Stimulated activated CD8-positive, alpha-beta memory T cell treated with anti-CD3 and anti-CD28 coated beads, Interleukin-15, amount 100 ng/mL, for 1 hour (primary cell): ENCODE measurements around the gene NPIPA8.
"Not testable (repeated sequence)": the region's sequence is repeated elsewhere in the genome, so short reads cannot be mapped to it uniquely, and the experiment has no call there.

Experiments used
- DNase-seq: peaks from one replicate; pipeline ENCODE4 v3.0.0-alpha.2; 2020; ENCODE audit warnings: low read depth

The NPIPA8 gene

DNA sequence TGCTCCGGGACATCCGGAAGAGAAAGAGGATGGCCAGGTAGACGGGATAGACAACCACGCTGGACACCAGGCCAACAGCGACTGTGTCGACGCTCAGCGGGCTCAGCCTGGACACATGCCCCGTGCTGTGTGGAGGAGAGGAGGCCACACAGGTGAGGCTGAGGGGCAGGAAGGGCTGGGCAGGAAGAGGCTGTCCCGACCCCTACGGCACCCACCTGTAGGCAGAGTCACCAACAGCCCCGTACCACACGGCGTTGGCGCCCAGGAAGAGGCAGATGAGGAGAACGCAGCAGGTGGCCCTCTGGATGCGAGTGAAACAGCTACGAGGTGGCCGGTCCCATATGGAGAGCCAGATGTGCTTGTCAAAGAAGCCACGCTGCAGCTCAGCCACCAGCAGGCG, at the start of gene NPIPA8:
Gene NPIPA8, minus strand, starts transcription at position 101 of the 400 bp plus-strand sequence. CDS start 4,074 bp downstream, outside the sequence.
- DNase-seq: not testable (repeated sequence)

DNA sequence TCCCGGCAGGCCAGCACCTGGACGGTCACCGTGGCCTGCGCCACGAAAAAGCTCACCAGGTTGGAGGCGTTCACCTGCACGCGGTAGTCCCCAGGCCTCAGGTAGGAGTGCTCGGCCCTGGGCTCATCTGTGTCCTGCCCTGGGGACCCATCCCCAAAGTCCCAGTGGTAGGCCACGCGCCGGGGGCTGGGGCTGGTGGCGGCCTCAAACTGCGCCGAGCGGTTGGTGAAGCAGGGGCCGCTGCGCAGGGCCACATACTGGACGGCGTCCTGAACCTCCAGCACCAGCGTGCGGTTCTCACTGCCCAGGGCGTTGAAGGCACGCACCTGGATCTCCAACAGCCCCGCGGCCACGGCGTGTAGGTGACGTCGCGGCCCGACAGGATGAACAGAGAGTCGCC, 48.7 kb upstream of the NPIPA8 start:
- not testable (repeated sequence) for DNase-seq

DNA sequence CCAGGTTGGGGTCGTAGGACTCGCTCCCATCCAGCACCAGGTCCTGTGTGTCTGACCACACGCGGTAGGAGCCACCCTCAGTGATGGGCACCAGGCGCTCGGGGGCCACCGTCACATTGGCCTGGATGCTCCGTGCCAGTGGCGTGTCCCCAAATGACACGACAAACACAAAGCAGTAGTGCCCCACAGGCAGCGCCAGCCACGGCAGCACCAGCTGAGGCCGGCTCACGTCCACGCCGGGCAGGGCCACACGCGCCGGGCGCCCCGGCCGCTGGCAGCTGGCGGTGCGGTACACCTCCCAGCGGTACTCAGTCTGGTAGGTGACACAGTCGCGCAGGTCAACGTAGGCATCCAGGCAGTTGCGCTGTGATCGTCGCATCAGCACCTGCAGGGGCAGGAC, 48.3 kb upstream of the NPIPA8 start:
- not testable (repeated sequence) for DNase-seq

DNA sequence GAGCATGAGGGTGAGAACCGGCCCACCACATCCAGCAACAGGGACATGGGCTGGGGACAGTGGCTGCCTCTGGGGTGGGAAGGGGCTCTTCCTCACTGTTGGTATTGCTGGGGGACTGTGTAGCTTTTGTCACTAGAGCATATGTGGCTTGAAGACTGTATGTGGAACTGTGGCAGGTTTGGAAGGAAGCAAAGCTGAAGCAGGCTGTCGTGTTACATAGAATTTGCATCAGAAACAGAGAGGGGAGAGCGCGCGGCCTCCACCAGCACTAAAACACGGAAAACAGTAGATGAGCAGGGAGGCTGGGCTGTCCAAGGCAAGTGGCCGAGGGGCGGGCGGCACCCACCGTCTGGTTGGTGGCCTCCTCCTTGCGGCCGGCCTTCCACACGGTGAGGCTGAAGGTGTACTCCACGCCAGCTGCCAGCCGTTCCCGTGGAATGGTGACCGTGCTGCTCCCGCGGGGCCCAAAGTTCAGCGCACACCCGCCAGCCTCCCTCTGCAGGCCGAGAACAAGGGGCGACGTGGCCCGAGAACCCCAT, 47.6 kb upstream of the NPIPA8 start:
- DNase-seq: not testable (repeated sequence)

DNA sequence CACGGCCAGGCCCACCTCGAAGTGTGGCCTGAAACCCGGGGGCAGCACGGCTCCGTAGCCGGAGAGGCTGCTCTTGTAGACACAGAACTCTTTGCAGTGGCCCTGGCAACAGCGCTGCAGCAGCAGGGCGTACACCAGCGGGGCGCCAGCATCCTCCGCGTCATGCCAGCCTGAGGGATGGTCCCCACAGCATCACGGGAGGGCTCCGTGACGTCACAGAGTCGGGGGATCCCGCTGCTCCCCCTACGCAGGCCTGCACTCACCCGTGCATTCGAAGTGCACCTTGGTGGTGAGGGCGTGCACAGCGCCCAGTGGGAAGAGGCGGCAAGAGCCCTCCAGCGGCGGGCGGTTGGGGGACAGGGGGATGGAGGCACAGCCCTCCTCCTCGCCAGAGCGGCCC, 46.2 kb upstream of the NPIPA8 start:
- DNase-seq: not testable (repeated sequence)

DNA sequence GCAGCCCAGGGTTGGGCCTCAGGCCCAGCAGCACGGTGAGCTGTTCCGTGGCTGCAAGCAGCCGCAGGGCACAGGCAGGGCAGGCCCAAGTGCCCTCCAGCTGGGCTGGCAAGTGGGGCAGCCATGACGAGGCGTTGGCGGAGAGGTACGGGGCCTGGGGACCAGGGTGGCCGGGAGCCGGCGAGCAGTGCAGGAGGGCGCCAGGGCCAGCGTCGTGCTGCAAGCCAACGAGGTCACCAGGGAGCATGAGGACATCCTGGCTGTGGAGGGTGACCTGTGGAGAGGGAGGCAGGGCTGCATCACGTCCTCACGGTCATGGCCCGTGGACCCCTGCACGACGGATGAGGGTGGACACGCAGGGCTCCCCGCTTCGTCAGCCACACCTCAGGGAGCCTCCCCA, 11.2 kb upstream of the NPIPA8 start:
- DNase-seq: not testable (repeated sequence)

DNA sequence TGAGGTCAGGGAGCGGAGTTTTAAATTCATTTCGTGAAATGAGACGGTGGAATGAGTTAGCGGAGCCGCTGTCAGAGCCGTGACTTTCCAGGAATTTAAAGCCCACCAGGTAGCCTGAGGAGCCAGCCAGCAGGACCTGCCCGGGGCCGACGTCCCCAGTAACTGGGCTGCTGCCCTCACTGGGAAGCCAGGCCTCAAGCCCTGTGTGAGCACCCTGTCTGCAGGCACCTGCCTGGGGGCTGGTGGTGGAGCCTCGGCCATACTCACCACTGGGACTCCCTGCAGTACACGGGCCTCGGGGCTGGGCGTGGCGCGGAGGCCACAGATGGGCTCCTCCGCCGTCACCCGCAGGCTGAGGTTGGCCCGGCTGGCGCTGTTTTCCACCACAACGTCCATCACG, 10.5 kb upstream of the NPIPA8 start:
- not testable (repeated sequence) for DNase-seq

DNA sequence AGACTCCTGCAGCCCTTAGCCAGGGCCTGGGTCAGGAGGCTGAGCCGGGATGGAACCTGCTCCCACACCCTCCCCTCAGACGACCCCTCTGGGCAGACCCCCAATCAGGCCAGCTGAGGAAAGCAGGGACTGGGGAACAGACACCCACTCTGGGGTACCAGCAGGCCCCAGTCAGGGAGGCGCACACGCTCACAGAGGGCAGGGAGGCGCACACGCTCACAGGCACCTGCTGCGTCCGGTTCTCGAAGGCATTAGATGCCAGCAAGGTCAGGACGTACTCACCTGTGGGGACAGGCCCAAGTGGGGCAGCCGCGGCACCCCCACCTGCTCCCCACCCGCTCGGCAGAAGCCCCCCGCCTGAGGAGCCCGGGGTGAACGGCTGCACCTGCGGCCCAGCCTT, 8.1 kb upstream of the NPIPA8 start:
- DNase-seq: not testable (repeated sequence)

DNA sequence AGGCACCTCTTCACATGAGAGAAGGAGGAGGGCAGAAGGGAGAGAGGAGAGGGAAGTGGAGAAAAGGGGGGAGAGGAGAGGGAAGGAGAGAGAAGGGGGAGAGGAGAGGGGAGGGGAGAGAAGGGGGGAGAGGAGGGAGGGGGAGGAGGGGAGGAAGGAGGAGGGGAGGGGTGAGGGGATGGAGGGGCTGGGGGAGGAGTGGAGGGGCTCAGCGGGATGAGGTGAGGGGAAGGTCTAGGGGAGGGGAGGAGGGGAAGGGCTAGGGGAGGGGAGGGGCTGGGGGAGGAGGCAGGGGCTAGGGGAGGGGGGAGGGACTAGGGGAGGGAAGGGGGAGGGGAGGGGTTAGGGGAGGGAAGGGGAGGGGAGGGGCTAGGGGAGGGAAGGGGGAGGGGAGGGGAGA, 5.5 kb upstream of the NPIPA8 start:
- not testable (repeated sequence) for DNase-seq

DNA sequence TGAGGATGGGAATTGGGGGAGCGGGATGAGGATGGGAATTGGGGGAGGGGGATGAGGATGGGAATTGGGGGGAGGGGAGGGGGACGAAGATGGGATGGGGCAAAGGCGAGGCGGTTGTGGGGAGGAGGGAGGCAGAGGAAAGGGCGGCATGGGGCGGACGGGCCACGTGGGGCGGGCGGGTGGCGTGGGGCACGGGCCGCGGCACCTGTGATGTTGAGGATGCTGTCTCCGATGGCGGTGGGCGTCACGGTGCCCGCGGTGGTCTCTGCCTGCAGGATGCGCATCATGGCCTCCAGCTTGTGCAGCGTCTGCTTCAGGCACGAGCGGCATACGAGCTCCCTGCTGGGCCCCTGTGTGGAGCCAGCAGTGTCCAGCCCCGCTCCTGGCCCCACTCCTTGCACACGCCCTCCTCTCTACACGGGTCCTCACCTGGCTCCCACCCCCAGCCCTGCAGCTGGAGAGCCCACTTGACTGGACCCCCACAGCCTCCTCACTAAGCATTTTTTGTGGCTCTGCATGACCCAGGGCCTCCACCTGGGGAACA, 5.0 kb upstream of the NPIPA8 start:
- not testable (repeated sequence) for DNase-seq

DNA sequence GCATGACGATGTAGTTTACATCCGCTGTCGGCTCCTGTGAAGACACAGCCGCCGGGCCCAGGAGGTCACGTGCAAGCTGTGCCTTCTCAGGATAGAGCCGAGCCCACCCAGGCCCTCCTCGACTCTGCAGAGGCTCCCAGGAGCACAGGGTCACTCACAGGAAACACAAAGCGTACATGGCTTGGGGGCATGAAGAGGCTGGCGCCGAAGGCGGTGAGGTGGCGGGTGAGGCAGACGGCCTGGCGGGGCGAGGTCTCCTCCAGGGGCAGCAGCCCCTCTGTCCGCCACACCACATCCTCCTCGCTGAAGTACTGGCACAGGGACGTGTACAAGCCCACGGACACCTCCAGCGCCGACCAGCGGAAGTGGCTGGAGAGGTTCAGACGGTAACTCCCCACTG, 2.7 kb upstream of the NPIPA8 start:
- not testable (repeated sequence) for DNase-seq

DNA sequence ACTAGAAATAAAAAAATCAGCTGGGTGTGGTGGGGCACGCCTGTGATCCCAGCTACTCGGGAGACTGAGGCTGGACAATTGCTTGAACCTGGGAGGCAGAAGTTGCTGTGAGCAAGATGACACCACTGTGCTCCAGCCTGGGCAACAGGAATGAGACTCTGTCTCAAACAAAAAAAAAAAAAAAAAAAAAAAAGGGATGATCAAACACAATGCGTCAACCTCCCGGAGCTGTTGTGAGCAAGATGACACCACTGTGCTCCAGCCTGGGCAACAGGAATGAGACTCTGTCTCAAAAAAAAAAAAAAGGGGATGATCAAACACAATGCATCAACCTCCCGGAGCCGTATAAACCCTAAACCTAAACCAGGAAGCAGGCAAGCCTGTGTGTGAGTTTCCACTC, 24.7 kb downstream of the NPIPA8 start:
- not testable (repeated sequence) for DNase-seq

DNA sequence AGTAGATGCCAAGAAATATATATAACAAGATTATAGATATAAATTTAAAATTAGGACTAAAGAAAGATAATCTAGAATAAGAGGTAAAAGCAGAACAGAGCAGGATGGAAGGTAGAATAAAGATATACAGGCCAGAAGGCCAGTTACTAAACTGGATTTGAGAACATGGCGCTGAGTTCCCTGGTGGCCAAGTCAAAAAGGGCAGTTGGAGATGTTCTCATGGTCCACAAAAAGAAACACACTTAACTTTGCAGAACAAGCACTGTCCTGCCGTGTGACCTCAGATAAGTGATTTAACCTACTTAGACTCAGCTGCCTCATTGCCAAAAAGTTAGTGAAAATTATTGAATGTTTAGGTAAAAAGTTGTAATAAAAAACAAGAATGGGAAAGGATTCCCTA, 27.4 kb downstream of the NPIPA8 start:
- not testable (repeated sequence) for DNase-seq

DNA sequence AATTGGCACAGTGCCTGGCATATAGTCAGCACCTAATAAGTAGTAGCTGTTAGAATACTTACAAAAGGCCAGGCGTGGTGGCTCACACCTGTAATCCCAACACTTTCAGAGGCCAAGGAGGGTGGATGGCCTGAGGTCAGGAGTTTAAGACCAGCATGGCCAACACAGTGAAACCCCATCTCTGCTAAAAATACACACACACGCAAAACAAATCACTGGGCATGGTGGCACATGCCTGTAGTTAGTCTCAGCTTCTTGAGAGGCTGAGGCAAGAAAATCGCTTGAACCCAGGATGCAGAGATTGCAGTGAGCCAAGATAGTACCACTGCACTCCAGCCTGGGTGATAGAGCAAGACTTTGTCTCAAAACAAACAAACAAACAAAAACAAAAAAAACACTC, 29.3 kb downstream of the NPIPA8 start:
- DNase-seq: not testable (repeated sequence)

DNA sequence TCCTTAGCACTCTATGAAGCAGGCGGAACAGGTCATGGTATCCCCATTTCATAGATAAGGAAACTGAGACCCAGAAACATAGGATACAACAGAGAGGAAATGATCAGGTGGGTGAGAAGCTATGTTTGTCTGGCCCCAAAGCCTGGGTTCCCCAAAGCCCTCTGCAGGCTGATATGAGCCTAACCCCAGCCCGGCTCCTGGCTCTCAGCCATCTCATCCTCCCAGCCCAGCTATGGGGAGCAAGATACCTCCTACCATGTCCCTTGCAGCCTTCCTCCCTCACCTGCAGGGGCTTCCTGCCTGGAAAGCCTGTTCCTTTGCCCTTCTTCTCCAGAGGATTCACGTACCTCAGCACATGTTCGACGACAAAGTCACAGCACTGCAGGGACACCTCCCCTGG, 30.5 kb downstream of the NPIPA8 start:
- not testable (repeated sequence) for DNase-seq

DNA sequence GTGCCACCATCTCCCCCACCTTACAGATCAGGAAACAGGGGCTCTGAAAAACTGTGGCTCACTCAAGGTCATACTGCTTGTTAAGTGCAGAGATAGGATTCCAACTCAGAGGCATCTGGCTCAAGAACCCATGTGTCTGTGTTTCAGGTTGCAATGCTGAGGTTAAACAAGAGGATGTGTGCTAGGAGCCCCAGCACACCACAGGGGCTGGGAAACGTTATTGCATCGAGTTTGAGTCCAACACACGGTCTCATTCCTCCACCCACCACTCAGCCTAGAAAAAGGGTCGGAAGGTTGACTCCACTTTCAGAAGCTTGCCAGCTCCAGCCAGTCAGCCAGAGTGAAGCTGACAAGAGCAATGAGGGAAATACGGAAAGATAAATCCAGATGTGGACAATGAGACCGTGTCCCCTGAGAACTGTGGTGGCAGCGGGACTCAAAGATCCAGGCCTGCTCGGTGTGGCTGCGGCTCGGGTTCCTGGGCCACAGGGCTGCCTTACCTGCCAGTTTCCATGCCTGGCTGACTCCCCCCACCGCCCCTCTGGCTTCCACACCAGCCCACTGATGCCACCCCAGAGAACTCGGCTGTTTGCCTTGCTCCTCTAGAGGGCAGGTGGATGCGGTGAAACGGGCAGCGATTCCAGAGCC, 33.4 kb downstream of the NPIPA8 start:
- DNase-seq: not testable (repeated sequence)

DNA sequence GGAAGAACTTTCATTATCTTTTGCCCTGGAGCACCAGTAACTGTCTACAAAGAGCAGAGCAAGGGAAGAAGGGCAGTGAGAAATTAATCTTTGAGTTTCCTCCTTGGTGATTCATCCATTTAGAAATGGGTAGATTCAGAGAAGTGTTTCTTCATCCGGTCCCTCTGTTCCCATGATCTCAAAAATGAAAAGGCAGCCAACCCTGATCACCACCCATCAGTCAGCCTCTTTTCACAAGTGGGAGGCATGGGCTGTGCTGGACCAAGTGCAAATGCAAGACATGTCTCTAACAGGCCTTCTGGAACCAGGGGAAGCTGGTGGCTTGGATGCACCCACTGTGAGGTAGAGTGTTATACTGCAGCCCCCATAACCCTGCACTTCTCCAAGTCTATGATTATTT, 38.8 kb downstream of the NPIPA8 start:
- DNase-seq: not testable (repeated sequence)

DNA sequence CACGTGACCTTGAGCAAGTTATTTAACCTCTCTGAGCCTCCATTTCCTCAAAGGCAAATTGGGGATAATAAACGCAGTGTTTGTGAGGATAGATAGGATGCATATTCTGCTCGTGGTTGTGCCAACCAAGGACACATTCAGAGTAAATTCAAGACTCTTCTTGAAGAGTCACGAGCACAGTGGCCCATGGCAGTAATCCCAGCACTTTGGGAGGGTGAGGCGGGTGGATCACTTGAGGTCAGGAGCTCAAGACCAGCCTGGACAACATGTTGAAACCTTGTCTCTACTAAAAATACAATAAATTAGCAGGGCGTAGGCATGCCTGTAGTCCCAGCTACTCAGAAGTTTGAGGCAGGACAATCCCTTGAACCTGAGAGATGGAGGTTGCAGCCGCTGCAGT, 39.6 kb downstream of the NPIPA8 start:
- DNase-seq: not testable (repeated sequence)

DNA sequence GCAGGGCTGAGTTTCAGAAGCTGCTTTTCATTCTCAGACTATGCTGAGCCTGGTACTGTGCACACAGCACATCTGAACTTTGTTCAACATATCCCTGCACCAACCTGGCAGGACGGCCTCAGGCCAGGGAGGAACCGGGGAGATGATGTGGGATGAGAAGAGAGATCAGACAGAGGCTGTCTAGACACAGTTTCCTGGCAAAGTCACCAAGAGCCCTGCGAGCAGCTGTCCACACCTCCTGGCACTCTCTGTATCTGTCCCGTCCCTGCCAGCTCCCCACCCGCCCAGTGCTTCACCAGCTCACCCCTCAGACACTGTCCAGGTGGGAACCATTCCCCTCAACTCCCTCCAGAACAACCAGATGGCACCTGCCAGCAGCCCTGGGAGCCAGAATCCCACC, 42.2 kb downstream of the NPIPA8 start:
- DNase-seq: not testable (repeated sequence)

DNA sequence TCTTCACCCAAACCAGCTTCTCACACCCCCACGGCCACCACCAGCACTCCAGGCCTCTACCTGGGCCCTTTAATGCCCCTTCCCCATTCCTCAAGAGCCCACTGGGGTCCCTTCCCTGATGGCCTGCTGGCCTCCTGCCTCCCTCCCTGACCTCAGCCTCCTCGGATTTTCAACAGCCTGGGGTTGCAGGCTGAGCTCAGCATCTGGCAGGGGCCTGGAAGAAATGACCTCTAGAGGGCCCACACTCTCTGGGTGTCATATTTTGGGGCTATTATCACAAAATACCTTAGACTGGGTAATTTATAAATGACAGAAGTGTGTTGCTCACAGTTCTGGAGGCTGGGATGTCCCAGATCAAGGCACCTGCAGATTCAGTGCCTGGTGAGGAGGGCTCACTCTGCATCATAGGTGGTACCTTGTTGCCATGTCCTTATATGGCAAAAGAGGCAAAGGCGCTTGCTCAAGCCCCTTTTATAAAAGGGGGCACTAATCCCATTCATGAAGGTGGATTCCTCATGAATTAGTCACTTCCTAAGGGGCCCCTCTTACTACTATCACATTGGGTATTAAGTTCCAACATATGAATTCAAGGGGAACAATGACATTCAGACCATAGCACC, 43.1 kb downstream of the NPIPA8 start:
- DNase-seq: not testable (repeated sequence)

DNA sequence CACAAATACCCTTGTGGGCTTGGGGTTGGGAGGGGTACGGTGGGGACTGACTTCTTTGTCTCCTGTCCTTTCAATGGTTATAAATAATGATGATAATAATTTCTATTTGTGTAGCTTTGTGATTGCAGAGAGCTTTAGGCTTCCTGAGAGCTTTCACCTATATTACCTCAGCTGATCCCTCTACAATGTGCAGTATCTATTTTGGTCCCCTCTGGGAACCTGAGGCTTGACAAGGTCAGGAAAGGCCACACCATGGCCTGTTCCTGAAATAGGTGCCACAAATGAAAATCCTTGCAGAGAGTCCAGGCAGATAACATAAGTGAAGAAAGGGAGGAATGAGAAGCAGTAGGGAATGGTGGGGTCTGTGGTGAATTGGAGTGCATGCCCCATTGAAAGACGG, 45.6 kb downstream of the NPIPA8 start:
- DNase-seq: not testable (repeated sequence)

DNA sequence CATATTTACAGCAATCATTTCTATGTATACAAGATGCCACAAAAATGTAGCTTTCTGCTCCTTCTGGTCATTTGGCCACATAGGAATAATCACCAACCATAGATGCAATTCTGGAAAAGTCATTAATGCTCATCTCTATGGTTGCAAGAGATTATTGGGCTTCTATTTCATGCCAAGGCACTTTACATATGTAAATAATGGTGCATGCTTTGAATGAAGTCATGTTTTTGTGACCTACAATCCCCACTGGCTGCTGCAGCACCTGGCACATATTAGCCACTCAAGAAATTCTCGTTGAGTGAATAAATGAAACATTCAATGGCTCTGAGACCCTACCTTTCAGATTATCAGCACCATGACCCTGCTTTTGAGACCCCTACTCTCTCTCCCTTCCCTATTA, 50.2 kb downstream of the NPIPA8 start:
- not testable (repeated sequence) for DNase-seq

DNA sequence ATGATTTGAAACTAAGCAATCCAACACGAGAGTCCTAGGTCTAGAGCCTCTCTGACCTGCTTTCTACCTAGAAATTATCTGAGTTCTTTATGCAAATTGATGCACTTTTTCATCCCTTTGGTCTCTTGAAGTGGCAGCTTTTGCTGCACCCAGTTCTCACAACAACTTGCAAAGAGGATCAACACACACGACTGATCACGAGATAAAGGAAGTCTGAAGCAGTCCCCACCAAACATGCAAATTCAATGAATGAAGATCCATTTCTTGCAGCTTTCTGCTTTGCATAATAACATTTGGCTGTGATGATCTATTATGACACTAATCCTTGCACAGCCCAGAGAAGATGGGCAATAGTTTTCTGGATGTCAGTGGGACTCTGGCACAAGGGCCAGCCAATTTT, 56.2 kb downstream of the NPIPA8 start:
- DNase-seq: not testable (repeated sequence)
